HG02610 (cell line): ENCODE measurements around the gene GSTM3.
A peak's percentile ranks its signal among the peaks of the same experiment; 100 is the strongest.
"Not testable (repeated sequence)": the region's sequence is repeated elsewhere in the genome, so short reads cannot be mapped to it uniquely, and the experiment has no call there.

Source experiments
- ATAC-seq: cut with Tn5 transposase; IDR thresholded peaks from one replicate; pipeline ENCODE4 v1.9.1; 2021; ENCODE audit warnings: mild to moderate bottlenecking, moderate library complexity; ENCODE audit not compliant: unreplicated experiment

GSTM3 gene

DNA sequence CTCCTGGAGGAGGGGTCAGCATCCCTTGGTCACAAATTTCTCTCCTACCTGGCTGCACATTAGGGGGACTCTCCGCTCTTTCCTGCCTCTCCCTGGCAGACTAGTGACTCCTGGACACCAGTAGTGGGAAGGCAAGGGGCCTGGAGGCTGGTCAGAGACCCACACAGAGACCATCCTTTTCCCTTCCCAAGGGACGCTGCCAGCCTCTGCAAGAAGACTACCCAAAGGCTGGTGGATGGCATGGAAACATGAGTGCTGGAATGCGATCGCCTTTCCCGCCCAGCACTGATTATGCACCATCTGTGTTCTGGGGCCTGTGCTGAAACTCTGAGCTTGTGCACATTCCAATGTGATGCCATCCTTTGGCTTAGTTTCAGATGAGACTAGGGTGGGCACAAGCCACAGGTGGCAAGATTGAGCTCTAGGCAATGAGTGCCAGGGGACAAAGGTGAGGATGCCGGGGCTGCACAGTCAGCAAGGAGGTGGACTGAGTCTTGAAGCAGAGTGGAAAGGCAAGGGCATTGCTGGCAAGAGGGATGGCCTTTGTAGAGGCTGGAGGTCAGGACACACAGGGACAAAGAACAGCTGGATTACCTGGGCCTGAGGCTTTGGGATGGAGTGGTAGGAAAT lies 35.5 kb upstream of the GSTM3 start:
- no peak for ATAC-seq

DNA sequence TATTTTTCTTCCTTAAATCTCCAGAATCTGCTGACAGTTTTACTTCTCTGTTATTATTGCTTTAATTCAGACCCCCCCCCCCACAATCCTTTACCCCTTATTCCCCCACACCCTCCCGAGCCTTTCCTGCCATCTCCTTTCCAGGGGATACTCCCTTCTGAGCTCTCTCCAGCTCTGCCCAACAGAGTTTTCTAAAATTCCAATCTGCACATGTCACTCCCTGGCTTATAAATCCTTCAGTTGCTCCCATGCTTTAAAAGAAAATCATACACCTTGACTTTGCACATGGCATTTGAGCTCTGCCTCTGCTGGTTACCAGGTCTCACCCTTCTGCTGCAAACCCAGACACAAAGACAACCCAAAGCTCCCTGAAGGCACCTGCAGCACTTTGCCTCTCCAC lies 34.6 kb upstream of the GSTM3 start:
- ATAC-seq: no peak

DNA sequence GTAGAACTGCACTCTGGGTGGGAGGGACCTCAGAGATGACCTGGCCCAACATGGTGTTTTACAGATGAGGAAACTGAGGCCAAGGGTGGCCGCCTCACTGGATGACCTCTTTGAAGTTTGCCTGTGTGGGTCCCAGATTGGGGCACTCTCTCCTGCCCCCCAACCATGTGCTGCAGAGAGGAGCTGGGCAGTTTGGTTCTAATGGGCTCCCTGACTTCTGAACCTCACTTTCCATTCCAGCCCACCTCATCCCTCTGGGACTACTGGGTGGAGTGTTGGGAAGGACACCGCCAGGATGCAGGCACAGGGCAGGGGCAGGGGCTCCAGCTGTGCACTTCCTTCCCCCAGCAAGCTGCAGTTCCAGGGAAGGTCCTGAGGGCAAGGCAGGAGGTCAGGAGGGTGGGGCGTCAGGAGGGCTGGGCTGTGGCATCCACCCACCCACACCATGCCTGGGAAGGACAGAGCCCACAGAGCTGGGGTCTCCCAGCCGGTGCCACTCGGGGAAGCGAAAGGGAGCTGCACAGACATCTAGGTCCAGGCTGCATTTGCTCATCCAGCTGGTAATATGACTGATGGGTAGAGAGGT lies 33.2 kb upstream of the GSTM3 start:
- ATAC-seq: no peak

DNA sequence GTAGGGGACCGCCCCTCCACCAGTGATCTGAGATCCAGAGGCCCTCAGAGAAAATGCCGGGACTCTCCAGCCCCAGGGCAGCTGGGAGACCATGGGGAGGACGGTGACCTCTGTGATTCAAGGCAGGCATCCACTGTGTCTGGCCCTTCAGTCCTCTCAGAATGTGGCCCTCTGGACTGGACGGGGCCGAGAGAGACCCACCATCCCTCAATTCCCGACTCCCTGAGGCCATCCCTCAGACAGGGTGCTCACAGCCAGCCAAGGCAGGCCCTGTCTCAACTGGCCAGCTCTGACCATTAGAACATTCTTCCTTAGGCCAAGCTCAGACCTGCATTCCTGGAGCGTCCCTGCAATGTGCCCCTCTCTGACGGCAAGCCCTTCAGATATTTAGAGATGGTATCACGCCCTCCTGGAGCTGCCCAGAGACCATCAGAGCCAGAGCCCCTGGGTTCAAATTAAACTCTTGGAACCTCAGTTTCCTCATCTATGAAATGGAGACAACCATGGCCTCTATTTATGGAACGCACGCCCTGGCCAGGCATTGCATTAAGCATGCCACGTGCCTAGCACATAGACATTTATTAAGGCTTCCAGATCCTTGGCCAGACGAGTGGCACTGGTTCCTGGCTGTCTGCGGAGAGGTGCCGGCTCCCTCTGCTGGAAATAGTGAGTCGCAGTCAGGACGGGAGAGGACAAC lies 32.5 kb upstream of the GSTM3 start:
- ATAC-seq: peak; percentile 84

DNA sequence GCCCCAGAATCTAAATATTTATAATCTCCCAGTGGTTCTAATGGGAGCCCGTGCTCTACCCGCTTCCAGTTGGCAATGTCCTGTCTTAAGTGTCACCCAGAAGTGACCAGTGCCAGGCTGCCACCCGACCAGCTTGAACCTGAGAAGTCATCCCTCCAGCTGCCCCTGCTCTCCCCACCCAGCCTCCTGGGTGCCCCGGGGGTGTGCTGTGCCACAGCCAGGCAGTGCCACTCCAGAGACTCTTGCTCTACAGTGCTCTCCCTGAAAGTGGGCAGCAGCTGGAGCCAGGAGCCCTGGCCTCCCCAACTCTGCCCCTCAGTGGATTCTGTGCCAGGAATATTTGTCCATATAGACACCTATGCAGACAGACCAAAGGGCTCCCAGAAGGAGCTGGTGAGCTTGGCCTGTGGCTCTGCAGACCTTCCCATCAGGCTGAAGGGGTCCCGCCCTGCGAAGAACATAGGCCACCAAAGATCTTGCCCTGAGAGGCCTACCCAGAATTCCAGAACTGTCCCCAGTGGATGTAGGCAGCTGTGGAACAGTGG lies 31.9 kb upstream of the GSTM3 start:
- no peak for ATAC-seq

DNA sequence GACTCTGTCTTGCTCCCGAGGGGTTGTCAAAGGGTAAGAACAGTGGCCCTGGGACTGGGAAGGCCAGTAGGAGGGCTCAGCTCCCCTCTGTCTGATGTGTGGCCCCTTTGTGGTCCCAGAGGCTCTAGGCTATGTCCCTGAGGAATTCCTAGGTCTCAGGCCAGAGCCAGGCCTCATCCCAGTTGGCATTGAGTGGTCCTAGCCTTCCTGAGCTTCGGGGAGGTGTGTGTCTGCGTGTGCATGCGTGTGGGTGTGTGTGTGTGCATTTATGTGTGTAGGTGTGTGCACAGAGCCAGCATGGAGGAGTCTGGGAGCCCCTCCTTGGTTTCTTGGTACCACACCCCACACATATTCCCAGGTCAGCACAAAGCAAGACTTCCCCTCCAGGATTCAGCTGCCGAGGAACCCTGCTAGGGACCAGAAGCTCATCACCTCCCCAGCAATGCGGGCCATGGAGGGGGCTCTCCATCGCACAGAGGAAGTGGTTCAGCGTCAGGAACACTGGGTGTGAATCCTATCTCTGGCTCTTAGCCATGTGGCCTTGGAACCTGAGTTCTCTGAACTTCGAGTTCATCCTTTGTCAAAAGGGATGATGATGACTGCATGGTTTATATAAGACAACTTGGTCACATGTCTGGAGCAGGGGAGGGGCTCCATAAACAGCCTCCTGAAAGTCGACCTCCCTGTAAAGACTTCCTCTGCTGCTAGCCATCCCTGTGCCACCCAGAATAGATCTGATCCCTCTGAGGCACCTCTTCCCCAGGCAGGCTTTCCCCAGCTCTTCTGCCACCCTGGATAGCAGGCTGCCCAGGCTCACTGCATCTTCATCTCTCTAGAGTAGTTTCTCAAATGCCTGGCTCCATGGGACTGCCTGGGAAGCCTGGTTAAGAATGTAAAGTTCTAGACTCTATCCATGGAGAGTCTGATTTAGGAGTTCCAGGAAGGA lies 31.1 kb upstream of the GSTM3 start:
- ATAC-seq: no peak

DNA sequence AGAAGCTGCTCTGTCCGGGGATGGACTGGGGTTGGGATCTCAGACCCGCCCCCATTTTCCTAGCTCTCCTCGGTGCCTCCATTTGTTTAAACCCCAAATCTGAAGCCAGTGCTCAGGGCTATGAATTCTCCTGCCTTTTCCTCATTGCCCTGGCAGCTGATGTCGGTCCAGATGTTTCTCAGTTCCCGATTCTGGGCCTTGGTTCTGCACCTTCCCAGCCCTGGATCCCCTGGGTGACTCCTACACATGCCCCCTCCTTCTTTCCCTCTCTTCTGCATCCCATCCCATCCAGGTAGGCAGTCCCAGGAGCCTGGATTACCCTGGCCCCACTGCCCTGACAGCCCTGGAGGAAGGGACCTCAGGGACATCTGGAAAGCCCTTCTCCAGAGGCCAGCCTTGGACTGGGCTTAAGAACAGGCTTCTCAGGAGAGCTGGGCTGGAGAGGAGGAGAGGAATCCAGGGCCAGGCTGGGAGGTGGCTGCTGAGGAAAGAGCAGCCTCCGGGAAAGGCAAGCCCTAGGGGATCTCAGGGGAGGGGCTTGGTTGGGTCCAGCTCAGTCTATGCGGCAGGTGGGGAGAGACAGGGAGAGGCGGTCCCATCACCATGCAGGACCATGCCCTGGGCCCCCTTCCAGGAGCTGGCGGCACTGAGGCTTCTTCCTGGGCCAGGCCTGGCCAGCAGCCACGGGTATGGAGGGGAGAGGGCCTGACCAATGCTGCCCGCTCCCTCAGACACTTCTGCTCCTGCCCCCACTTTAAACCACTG lies 29.7 kb upstream of the GSTM3 start:
- no peak for ATAC-seq

DNA sequence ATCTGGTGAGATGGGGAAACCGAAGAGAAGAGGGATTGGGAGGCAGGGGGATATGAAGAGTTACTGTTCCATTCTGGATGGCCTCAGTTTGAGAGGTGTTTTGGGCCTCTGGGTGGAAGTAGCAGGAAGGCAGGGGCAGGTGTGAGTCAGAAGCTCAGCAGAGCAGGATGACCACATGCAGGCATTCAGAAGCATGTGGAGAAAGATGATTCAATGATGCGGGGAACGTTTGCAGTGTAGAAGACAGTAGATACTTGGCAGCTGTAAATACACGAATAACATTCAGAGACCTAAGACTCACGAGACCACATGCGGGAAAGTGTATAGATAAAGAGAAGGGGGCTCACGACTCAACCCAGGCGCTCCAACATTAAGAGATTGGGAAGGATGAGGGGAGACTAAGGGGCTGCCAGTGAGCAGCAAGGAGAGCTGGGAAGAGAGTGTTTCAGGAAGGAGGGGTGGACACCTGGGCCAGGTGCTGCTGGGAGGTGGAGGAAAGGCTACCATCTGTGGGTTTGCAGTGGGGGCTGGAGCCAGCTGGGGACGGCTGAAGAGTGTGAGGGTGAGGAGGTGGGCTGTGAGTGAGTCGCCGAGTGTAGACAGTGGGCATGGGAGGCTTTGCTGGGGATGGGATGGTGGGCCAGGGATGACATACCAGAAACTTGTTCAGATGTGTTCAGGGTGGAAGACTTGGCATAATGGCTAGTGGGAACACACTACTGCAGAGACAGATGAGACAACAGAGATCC lies 28.7 kb upstream of the GSTM3 start:
- no peak for ATAC-seq

DNA sequence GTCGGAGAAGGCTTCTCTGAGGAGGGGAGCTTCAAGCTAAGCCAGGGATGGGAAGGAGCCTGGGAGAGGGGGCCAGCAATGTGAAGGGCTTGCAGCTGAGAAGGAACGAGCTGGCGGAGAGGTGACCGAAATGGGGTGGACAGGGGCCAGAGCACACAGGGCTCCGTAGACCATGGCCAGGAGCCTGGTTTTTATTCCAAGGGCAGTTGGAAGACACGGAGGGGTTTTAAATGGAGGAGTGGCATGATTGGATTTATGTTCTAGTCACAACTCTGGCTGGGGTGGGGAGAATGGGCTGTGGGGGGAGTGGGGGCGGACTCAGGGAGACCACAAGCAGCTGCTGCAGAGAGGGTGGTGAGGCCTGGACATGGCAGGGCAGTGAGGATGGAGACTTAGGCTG lies 28.0 kb upstream of the GSTM3 start:
- no peak for ATAC-seq

DNA sequence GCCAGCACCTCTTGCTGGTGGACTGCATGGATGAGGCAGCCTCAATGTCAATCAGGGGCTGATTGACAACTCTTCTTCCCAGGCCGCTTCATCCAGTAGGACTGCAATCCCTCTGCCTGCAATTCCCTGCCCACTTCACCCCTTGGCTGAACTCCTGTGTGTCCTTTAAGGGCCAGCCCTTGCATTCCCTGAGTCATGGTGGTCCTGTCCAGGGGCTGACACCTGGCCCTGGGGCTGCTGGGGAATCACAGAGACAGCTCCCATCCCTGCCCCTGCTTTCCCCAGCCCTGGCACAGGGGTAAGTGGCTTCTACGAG lies 27.5 kb upstream of the GSTM3 start:
- no peak for ATAC-seq

DNA sequence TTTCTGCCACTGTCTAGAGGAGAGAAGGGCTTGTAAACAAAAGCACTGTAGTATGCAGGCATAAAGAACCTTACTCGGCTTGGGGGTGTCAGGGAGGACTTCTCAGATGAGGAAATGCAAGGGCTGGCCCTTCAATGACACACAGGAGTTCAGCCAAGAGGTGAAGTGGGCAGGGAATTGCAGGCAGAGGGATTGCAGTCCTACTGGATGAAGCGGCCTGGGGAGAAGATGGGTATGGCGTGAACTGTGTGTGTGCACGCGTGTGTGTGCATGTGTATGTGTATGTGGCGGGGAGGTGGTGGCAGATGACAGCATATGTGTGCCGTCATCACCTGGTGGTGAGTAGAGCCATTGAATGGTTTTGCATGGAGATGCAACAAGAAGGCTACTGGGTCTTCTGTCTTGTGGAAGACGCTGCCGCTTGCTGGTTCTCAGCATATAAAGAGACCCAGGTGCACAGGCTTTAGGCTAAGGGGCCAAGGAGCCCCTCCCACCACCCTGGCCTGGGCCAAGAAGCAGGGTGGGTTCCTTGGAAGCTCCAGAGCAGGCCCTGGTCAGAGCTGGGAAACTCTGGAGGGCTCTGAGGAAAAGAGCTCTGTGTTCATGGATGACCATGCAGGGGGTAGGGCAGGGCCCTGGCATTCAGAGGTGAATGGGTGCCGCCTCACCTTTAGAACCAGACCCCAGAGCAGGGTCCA lies 26.9 kb upstream of the GSTM3 start:
- no peak for ATAC-seq

DNA sequence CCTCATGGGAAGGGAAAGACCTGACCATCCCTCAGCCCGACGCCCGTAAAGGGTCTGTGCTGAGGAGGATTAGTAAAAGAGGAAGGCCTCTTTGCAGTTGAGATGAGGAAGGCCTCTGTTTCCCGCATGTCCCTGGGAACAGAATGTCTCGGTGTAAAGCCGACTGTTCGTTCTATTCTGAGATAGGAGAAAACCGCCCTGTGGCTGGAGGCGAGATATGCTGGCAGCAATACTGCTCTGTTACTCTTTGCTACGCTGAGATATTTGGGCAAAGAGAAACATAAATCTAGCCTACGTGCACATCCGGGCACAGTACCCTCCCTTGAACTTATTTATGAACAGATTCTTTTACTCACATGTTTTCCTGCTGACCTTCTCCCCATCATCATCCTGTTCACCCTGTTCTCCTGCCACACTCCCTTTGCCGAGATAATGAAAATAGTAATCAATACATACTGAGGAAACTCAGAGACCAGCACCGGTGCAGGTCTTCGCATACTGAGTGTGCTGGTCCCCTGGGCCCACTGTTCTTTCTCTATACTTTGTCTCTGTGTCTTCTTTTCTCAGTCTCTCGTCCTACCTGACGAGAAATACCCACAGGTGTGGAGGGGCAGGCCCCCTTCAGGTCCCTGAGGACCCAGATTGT lies 26.3 kb upstream of the GSTM3 start:
- not testable (repeated sequence) for ATAC-seq

DNA sequence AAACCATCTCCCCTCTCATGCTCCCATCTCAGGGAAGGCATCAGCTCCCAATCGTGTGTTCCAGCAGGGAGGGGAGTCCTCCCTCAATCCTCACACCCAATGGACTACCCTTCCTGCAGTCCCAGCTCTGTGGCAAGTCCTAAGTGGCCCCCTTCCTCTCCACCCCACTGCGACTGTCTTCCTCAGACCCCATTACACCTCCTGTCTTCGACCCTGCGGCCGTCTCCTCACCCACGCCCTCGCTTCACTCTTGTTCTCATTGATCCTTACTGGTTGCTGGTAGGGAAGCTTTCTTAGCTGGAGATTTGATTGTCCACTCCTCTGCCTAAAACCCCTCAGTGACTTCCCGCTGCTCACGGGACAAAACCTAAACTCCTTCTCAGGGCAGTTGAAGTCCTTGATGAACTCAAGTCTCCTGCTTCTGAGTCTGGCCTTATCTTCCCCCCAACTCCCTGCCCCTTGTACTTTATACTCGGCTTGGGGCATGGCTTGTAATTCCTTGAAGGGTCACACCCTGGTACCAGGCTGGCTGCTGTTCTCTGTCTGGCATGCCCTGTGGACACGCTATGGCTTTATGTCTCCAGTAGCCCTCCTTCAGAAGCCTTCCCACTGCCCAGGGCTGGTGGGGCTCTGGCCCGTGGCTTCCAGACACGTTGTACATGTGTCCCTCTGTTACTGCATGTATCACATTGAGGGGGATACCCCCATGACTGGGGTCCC lies 25.2 kb upstream of the GSTM3 start:
- ATAC-seq: no peak

DNA sequence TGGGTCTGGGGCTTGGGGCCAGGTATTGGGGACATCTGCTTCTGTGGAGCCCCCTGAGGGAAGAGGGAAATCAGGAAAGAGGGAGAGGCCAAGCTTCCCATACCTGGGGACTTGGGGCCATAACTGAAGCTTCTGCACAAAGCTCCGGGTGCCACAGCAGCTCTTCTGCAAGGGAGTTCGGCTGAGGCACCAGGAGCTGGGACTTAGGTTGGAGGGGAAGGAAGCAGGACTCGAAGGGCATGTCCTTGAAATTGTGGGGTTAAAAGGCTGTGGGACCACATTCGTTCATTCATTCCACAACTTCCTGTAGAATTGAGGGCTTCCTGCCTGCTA lies 24.6 kb upstream of the GSTM3 start:
- no peak for ATAC-seq

DNA sequence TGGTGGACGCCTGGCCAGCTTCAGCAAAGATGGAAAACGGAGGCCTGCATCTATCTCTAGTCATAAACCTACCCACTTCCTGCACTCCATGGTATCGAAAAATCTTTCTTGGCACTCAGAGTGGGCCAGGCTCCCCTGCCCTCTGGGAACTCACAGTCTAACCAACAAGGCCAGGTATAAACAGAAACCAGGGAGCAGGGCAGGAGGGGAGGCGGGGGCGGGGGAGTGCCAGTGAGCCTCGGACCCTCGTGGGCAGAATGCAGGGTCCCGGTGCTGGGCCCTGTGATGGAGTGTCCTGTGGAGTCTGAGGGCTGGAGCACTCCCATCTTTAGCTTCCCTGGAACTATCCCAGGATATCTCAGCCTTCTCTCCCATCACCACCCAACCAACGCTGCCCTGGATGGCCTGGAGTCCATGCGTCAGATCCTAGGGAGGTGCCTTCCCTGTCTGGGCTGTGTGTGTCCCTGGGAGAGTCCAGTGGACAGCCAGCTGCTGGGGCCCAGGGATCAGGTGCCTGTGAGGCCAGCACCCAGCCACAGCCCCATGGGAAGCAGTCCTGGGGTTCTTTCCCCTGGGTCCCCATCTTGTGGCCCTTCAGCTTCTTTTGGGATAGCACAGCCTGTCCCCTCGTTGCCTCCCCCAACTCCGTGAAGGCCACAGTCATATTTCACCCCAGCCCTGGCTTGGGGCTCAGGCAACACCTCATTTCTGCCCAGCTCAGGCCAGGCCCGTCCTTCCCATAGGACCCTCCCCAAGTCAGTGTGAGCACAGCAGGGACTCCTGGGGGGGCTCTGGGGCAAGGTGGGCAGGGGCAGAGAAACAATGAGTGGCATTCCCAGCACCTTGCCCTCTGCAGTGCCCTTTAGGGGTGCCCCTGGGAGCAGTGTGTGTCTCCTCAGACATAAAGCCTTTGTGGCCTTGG lies 24.0 kb upstream of the GSTM3 start:
- no peak for ATAC-seq

DNA sequence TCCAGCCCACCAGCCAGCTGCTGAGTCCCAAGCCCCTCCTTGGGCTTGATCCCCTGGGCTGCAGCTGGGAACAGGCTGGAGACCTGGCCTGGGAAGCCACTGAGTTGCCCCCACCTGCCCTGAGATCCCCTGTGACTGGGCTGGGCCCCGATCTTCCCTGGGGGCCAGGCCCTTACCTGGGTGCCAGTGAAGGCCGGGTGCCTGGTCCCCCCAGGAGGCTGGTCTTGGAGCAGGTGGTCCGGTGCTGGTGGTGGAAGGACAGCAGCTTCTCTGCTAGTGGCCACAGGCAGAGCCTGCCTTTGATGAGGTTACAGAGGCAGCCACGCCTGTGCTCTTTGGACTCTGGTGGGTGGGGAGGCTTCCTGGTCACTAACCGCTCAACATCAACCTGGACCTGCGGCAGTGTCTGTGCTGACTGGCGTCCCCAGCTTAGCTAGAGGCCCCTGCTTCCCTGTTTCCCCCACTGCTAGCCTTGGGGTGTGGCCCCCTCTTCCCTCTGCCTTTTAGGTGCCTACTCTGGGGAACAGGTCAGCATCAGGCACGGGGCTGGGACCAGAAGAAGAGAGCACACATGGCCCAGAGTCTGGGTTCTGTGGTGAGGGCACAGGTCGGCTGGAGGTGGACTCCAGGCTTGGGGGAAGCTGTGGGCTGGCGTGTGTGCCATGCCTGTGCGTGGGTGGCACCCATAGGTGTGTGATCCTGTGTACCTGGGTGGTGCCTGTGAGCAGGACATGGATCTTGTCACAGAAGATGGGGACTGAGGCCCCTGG lies 23.0 kb upstream of the GSTM3 start, which contains the start of gene EPS8L3:
EPS8L3 (minus strand) TSS at position 278 of the 770 bp plus-strand sequence. CDS start 2,174 bp downstream, outside the sequence.
- ATAC-seq: no peak
